Bronchial epithelial cell (primary cell): Measurements from ENCODE around the gene YAP1. TPM values are rescaled to one million over a fixed set of nuclear protein-coding genes. Genes with fewer than 3 reads are reported as not detected.
A peak's percentile ranks its signal among the peaks of the same experiment; 100 is the strongest.

ENCODE experiments used
- DNase-seq: peaks from one replicate; pipeline ENCODE4 v3.0.0-alpha.2; 2010; ENCODE audit warnings: low read depth
- FAIRE-seq: peaks from 2 replicates; lab custom pipeline; 2011; peaks lifted over from hg19 to GRCh38; lab: Jason Lieb, UNC
- H3K27me3 ChIP-seq: 2 replicates; pipeline ENCODE4 v1.5.1; 2011; ENCODE audit warnings: low read length; ENCODE audit not compliant: control insufficient read depth, insufficient read depth
- H3K36me3 ChIP-seq: 2 replicates; pipeline ENCODE4 v1.5.1; 2011; ENCODE audit warnings: low read length; ENCODE audit not compliant: control insufficient read depth, insufficient read depth
- H3K4me3 ChIP-seq: 2 replicates; pipeline ENCODE4 v1.5.1; 2011; ENCODE audit warnings: mild to moderate bottlenecking, low read depth, low read length, control low read depth
- CTCF ChIP-seq: IDR thresholded peaks from 2 replicates; pipeline ENCODE4 v1.5.1; 2011; ENCODE audit warnings: mild to moderate bottlenecking, moderate library complexity, low read length, control low read depth, inconsistent platforms; ENCODE audit not compliant: insufficient read depth, severe bottlenecking
- total RNA-seq: library from RNA; depleted of rRNA; stranded (reverse); fragments of >200 nt; gene quantifications from 2 replicates; pipeline ENCODE4 v1.2.1, GENCODE V29; 2014

Gene YAP1
- total RNA-seq, 1 donor from 2014 or later, result 151 TPM

GRCh38 chr11:102117472-102118113 is 7.3 kb downstream of the YAP1 start:
- Histone ChIP-seq H3K4me3 (no peak overlapping the region), H3K36me3 (no peaks in the 10 kb centered on the region), H3K27me3 (no peaks in the 10 kb centered on the region)
- no peak for TF ChIP-seq CTCF
- no peak for FAIRE-seq
- DNase-seq, result peak; percentile 66

GRCh38 chr11:102118937-102119336 is 8.7 kb downstream of the YAP1 start:
- DNase-seq, result no peak
- Histone ChIP-seq H3K4me3 (no peak overlapping the region), H3K27me3 (no peaks in the 10 kb centered on the region), H3K36me3 (no peaks in the 10 kb centered on the region)
- no peak for TF ChIP-seq CTCF
- no peak for FAIRE-seq

GRCh38 chr11:102119997-102120396 is 9.8 kb downstream of the YAP1 start:
- DNase-seq (peak; percentile 52), FAIRE-seq (no peak)
- Histone ChIP-seq H3K4me3 (no peak overlapping the region), H3K36me3 (peaks cover 2% of the 10 kb centered on the region), H3K27me3 (no peaks in the 10 kb centered on the region)
- TF ChIP-seq CTCF, result no peak

- peaks cover 2% of the 10 kb centered on the region for H3K36me3 ChIP-seq
- no peak for DNase-seq
- no peak overlapping the region for H3K4me3 ChIP-seq
- no peak for FAIRE-seq
- no peaks in the 10 kb centered on the region for H3K27me3 ChIP-seq
- no peak for TF ChIP-seq CTCF
These were observed 10.3 kb downstream of the YAP1 start for GRCh38 chr11:102120437-102120973.

- H3K36me3 ChIP-seq, result peaks cover 2% of the 10 kb centered on the region
- H3K4me3 ChIP-seq, result no peak overlapping the region
- DNase-seq (no peak), FAIRE-seq (no peak)
- no peak for TF ChIP-seq CTCF
- H3K27me3 ChIP-seq, result no peaks in the 10 kb centered on the region
These were observed 11.1 kb downstream of the YAP1 start for GRCh38 chr11:102121329-102121728.

GRCh38 chr11:102134597-102134996 is 24.4 kb downstream of the YAP1 start:
- Histone ChIP-seq H3K27me3 (no peaks in the 10 kb centered on the region), H3K36me3 (peaks cover 2% of the 10 kb centered on the region)
- TF ChIP-seq CTCF, result no peak

More at GRCh38 chr11:102134597-102134996, 24.4 kb downstream of the YAP1 start:
- DNase-seq, result no peak
- no peak for FAIRE-seq
- H3K4me3 ChIP-seq, result no peak overlapping the region
